ENCODE measurements around the gene ARHGAP18. TPM values are rescaled to one million over a fixed set of nuclear protein-coding genes. Genes with fewer than 3 reads are reported as not detected.

ARHGAP18 gene
- total RNA-seq, 1 experiment from 2014 or later: 1.6 TPM

DNA sequence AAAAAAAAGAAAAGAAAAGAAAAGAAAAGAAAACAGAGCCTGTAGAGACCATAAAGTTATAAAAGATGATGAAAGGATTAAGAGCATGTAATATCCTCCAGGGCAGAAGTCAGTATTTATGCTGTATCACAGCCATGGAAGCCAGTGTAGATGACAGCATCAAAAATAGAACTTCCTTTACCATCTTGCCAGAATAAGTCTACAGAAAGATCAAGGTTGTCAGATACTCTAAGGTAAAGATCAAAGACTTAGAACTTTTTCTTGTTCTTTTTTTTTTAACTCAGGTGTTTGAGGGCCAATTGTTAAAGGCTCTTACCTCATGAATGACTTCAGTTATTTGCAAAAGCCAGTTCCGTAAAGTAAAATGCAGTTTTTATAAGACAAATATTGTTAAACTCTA, 54.6 kb downstream of the ARHGAP18 start:
- H3K4me3 ChIP-seq (ENCODE audit: low read length): no peak overlapping the region
- H3K36me3 ChIP-seq (ENCODE audit: insufficient read depth, low read length): no peaks in the 10 kb centered on the region
- H2AFZ ChIP-seq (ENCODE audit: low read length): no peak overlapping the region
- no peaks in the 10 kb centered on the region for H3K9me2 ChIP-seq (replicated peaks; ENCODE audit: insufficient read depth, low read length)
- H3K4me1 ChIP-seq (ENCODE audit: low read length): no peaks in the 10 kb centered on the region
- H3K27ac ChIP-seq (ENCODE audit: low read length): no peak overlapping the region
- no peak overlapping the region for H3K4me2 ChIP-seq (ENCODE audit: low read depth, low read length, poor library complexity, severe bottlenecking)
- H3K27me3 ChIP-seq (ENCODE audit: low read length): no peaks in the 10 kb centered on the region
- H3K9ac ChIP-seq (ENCODE audit: low read length): no peak overlapping the region
- no peaks in the 10 kb centered on the region for H3K79me2 ChIP-seq (ENCODE audit: low read length)
- no peaks in the 10 kb centered on the region for H3K9me3 ChIP-seq (ENCODE audit: low read length)
- no peaks in the 10 kb centered on the region for H4K20me1 ChIP-seq (ENCODE audit: insufficient read depth, low read depth, low read length)
- DNase-seq: no peak

DNA sequence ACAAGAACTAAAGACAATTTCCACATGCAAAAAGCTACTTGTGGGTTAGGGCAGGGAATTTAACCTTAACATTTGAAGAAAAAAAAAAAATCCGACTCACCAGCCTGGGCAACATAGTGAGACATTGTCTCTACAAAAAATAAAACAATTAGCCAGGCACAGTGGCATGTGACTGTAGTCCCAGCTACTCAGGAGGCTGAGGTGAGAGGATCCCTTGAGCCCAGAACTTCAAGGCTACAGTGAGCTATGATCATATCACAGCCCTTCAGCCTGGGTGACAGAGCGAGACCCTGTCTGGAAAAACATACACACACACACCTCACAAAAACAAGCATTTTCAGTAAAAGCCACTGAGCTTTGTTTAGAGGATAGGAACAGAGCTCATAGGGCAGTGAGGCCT, 56.2 kb downstream of the ARHGAP18 start:
- Histone ChIP-seq H3K4me1 (ENCODE audit: low read length) (no peaks in the 10 kb centered on the region), H3K36me3 (ENCODE audit: insufficient read depth, low read length) (no peaks in the 10 kb centered on the region), H4K20me1 (ENCODE audit: insufficient read depth, low read depth, low read length) (no peaks in the 10 kb centered on the region), H3K9me3 (ENCODE audit: low read length) (no peaks in the 10 kb centered on the region), H2AFZ (ENCODE audit: low read length) (no peak overlapping the region), H3K4me2 (ENCODE audit: low read depth, low read length, poor library complexity, severe bottlenecking) (no peak overlapping the region), H3K27me3 (ENCODE audit: low read length) (no peaks in the 10 kb centered on the region), H3K9me2 (replicated peaks; ENCODE audit: insufficient read depth, low read length) (no peaks in the 10 kb centered on the region), H3K79me2 (ENCODE audit: low read length) (no peaks in the 10 kb centered on the region), H3K27ac (ENCODE audit: low read length) (no peak overlapping the region), H3K9ac (ENCODE audit: low read length) (no peak overlapping the region), H3K4me3 (ENCODE audit: low read length) (no peak overlapping the region)
- no peak for DNase-seq

DNA sequence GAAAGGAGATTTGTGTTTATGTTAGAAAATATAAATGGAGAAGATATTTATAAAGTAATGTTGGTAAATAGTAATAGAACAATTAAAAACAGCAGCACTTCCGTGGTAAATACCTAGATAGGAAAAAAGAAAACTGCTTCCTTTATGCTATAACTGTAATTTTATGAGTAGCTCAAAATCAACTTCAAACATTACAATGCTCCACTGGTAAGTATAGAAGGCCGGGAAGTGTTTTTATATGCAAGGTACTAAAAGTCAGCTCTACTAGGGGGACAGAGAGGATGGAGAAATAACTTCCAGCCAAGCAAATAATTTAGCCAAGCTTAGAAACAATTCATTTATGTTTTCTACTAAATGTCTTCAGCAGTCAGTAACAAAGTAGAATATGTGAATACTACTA, 56.7 kb downstream of the ARHGAP18 start:
- H3K9me3 ChIP-seq (ENCODE audit: low read length): no peaks in the 10 kb centered on the region
- H3K36me3 ChIP-seq (ENCODE audit: insufficient read depth, low read length): no peaks in the 10 kb centered on the region
- no peak overlapping the region for H3K4me2 ChIP-seq (ENCODE audit: low read depth, low read length, poor library complexity, severe bottlenecking)
- H3K4me3 ChIP-seq (ENCODE audit: low read length): no peak overlapping the region
- no peaks in the 10 kb centered on the region for H3K79me2 ChIP-seq (ENCODE audit: low read length)
- H3K9ac ChIP-seq (ENCODE audit: low read length): no peak overlapping the region
- DNase-seq: no peak
- H3K9me2 ChIP-seq (replicated peaks; ENCODE audit: insufficient read depth, low read length): no peaks in the 10 kb centered on the region
- H3K27ac ChIP-seq (ENCODE audit: low read length): no peak overlapping the region
- no peak overlapping the region for H2AFZ ChIP-seq (ENCODE audit: low read length)
- H3K27me3 ChIP-seq (ENCODE audit: low read length): no peaks in the 10 kb centered on the region
- H4K20me1 ChIP-seq (ENCODE audit: insufficient read depth, low read depth, low read length): no peaks in the 10 kb centered on the region
- no peaks in the 10 kb centered on the region for H3K4me1 ChIP-seq (ENCODE audit: low read length)

DNA sequence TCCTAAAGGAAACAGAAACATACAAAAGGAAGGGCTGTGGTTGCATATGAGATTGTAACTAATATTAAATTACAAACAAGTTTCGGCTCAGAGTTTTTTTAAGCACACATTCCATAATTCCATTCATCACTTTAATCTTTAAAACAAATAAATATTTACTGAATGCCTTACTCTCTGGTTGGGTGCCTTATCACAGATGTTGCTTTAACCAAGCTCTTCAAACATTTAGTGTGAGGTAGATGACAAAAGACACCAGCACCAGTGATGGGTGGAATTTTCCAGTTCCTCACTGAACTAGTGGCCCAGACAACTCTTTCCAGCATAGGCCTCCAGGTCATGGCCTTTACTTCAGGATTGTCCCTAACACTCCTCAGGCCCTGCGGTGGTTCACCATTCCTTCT, 58.7 kb downstream of the ARHGAP18 start:
- no peaks in the 10 kb centered on the region for H4K20me1 ChIP-seq (ENCODE audit: insufficient read depth, low read depth, low read length)
- no peak overlapping the region for H3K9ac ChIP-seq (ENCODE audit: low read length)
- H3K27me3 ChIP-seq (ENCODE audit: low read length): no peaks in the 10 kb centered on the region
- H3K27ac ChIP-seq (ENCODE audit: low read length): no peak overlapping the region
- H3K36me3 ChIP-seq (ENCODE audit: insufficient read depth, low read length): no peaks in the 10 kb centered on the region
- H3K4me2 ChIP-seq (ENCODE audit: low read depth, low read length, poor library complexity, severe bottlenecking): no peak overlapping the region
- H2AFZ ChIP-seq (ENCODE audit: low read length): no peak overlapping the region
- H3K9me3 ChIP-seq (ENCODE audit: low read length): no peaks in the 10 kb centered on the region
- no peaks in the 10 kb centered on the region for H3K4me1 ChIP-seq (ENCODE audit: low read length)
- DNase-seq: no peak
- no peak overlapping the region for H3K4me3 ChIP-seq (ENCODE audit: low read length)
- no peaks in the 10 kb centered on the region for H3K9me2 ChIP-seq (replicated peaks; ENCODE audit: insufficient read depth, low read length)
- H3K79me2 ChIP-seq (ENCODE audit: low read length): no peaks in the 10 kb centered on the region

DNA sequence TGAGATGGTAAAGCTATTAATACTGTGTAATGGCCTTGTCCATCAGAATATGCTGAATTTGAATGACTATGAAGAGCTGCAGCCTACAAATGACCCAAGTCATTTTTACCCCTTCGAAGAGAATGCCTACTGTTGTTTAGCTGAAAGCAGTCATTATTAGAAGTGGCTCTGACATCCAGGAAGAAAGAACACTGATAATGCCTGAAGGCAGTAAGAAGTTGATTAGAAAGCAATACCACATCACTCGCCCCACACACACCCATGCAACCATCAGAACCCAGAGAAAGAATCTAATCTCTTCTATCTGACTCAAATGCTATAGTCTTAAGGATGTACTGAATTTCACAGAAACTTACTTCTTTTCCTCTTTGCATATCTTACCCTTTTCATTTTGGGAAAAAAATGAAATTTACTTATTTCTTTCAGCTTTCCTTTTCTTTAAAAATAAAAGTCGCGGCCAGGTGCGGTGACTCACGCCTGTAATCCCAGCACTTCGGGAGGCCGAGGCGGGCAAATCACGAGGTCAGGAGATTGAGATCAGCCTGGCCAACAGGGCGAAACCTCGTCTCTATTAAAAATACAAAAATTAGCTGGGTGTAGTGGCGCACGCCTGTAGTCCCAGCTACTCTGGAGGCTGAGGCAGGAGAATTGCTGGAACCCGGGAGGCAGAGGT, 61.0 kb downstream of the ARHGAP18 start:
- H4K20me1 ChIP-seq (ENCODE audit: insufficient read depth, low read depth, low read length): no peaks in the 10 kb centered on the region
- H3K9me3 ChIP-seq (ENCODE audit: low read length): no peaks in the 10 kb centered on the region
- no peaks in the 10 kb centered on the region for H3K27me3 ChIP-seq (ENCODE audit: low read length)
- H3K9me2 ChIP-seq (replicated peaks; ENCODE audit: insufficient read depth, low read length): no peaks in the 10 kb centered on the region
- DNase-seq: no peak
- no peak overlapping the region for H3K4me2 ChIP-seq (ENCODE audit: low read depth, low read length, poor library complexity, severe bottlenecking)
- no peaks in the 10 kb centered on the region for H3K4me1 ChIP-seq (ENCODE audit: low read length)
- H3K79me2 ChIP-seq (ENCODE audit: low read length): no peaks in the 10 kb centered on the region
- H3K27ac ChIP-seq (ENCODE audit: low read length): no peak overlapping the region
- no peak overlapping the region for H3K4me3 ChIP-seq (ENCODE audit: low read length)
- no peak overlapping the region for H3K9ac ChIP-seq (ENCODE audit: low read length)
- no peak overlapping the region for H2AFZ ChIP-seq (ENCODE audit: low read length)
- H3K36me3 ChIP-seq (ENCODE audit: insufficient read depth, low read length): no peaks in the 10 kb centered on the region

DNA sequence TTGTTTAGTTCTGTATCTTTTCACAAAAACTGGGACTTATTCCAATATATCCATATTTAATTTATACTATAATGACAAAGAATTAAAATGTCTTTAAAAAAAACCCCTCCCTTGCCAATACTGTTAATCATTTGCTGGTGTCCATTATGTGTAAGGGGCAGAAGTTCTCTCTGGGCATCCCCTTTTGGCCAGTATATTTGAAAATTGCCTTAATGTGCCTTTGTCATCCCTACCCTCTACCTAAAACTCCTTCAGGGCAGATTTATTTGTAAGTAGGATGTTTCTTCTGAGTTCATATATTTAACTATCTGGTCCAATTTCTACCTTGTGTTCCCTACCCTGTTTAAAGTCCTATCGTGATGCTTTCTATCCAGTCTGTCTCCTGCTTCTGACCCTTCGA, 62.9 kb downstream of the ARHGAP18 start:
- Histone ChIP-seq H3K4me1 (ENCODE audit: low read length) (no peaks in the 10 kb centered on the region), H3K9me3 (ENCODE audit: low read length) (no peaks in the 10 kb centered on the region), H3K36me3 (ENCODE audit: insufficient read depth, low read length) (no peaks in the 10 kb centered on the region), H3K27ac (ENCODE audit: low read length) (no peak overlapping the region), H4K20me1 (ENCODE audit: insufficient read depth, low read depth, low read length) (no peaks in the 10 kb centered on the region), H3K9ac (ENCODE audit: low read length) (no peak overlapping the region), H3K9me2 (replicated peaks; ENCODE audit: insufficient read depth, low read length) (no peaks in the 10 kb centered on the region), H3K79me2 (ENCODE audit: low read length) (no peaks in the 10 kb centered on the region), H3K4me3 (ENCODE audit: low read length) (no peak overlapping the region), H3K27me3 (ENCODE audit: low read length) (no peaks in the 10 kb centered on the region), H3K4me2 (ENCODE audit: low read depth, low read length, poor library complexity, severe bottlenecking) (no peak overlapping the region), H2AFZ (ENCODE audit: low read length) (no peak overlapping the region)
- no peak for DNase-seq

DNA sequence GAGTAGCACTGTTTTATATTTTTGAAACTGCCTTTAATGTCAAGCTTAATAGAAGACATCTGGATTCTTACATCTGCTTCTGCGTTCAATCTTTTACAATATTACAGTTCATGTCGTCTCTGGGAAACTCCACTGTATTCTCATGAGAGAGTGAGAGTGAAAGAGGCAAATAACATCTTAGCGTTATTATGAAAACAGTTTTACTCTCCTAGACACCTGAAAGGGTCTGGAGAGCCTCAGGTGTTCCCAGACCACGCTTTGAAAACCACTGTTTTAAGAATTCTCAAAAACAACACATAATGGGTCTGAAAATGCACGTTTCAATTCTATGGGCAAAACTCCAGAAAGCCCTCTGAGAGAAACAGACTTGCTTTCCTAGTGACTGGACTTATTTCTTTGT, 63.3 kb downstream of the ARHGAP18 start:
- H3K4me3 ChIP-seq (ENCODE audit: low read length): no peak overlapping the region
- no peaks in the 10 kb centered on the region for H3K4me1 ChIP-seq (ENCODE audit: low read length)
- H3K9me2 ChIP-seq (replicated peaks; ENCODE audit: insufficient read depth, low read length): no peaks in the 10 kb centered on the region
- no peaks in the 10 kb centered on the region for H3K36me3 ChIP-seq (ENCODE audit: insufficient read depth, low read length)
- H3K27me3 ChIP-seq (ENCODE audit: low read length): no peaks in the 10 kb centered on the region
- H3K79me2 ChIP-seq (ENCODE audit: low read length): no peaks in the 10 kb centered on the region
- H4K20me1 ChIP-seq (ENCODE audit: insufficient read depth, low read depth, low read length): no peaks in the 10 kb centered on the region
- no peak overlapping the region for H3K9ac ChIP-seq (ENCODE audit: low read length)
- no peak for DNase-seq
- no peaks in the 10 kb centered on the region for H3K9me3 ChIP-seq (ENCODE audit: low read length)
- H2AFZ ChIP-seq (ENCODE audit: low read length): no peak overlapping the region
- no peak overlapping the region for H3K27ac ChIP-seq (ENCODE audit: low read length)
- no peak overlapping the region for H3K4me2 ChIP-seq (ENCODE audit: low read depth, low read length, poor library complexity, severe bottlenecking)

DNA sequence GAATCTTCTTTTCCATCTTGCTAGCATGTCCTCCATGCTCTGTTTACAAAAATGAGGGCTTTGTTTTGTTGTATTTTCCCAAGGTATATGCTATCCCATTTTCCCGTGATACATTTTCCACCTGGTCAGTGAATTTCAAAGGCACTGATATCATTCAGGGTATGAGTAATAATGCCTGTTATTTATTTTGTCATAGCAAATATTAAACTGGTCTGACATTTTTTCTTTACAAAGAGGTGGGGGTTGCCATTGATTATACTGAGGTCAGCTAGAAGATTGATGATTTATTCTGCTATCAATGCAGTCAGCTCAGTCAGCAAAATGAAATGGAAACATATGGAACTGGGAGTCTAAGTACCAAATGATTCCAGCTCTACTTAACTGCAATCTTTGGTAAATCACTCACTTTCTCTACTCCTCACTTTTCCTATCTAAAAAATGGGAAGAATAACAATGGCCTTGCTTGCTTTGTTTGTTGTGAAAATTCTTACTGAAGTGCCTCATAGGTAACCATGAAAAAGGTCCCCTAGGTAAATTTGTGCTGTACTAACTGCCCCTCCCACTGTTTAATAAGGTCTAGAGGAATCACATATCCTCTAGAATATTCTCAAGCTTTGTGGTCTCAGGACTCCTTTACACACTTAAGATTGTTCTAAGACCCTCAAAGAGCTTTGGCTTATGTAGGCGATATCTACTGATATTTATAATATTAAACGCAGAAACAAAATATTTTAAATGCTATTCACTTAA, 64.0 kb downstream of the ARHGAP18 start:
- Histone ChIP-seq H3K9me2 (replicated peaks; ENCODE audit: insufficient read depth, low read length) (no peaks in the 10 kb centered on the region), H3K9ac (ENCODE audit: low read length) (no peak overlapping the region), H2AFZ (ENCODE audit: low read length) (no peak overlapping the region), H3K4me2 (ENCODE audit: low read depth, low read length, poor library complexity, severe bottlenecking) (no peak overlapping the region), H3K27me3 (ENCODE audit: low read length) (no peaks in the 10 kb centered on the region), H3K4me3 (ENCODE audit: low read length) (no peak overlapping the region), H4K20me1 (ENCODE audit: insufficient read depth, low read depth, low read length) (no peaks in the 10 kb centered on the region), H3K27ac (ENCODE audit: low read length) (no peak overlapping the region), H3K9me3 (ENCODE audit: low read length) (no peaks in the 10 kb centered on the region), H3K4me1 (ENCODE audit: low read length) (no peaks in the 10 kb centered on the region), H3K36me3 (ENCODE audit: insufficient read depth, low read length) (no peaks in the 10 kb centered on the region), H3K79me2 (ENCODE audit: low read length) (no peaks in the 10 kb centered on the region)
- no peak for DNase-seq
